HG02840 (cell line): ENCODE measurements around the gene KCNAB2.
"Not testable (repeated sequence)": the region's sequence is repeated elsewhere in the genome, so short reads cannot be mapped to it uniquely, and the experiment has no call there.

ENCODE experiments used
- ATAC-seq: cut with Tn5 transposase; IDR thresholded peaks from one replicate; pipeline ENCODE4 v1.9.1; 2021; ENCODE audit warnings: mild to moderate bottlenecking, moderate library complexity, moderate number of reproducible peaks; ENCODE audit not compliant: unreplicated experiment, low FRiP score

The KCNAB2 gene

DNA sequence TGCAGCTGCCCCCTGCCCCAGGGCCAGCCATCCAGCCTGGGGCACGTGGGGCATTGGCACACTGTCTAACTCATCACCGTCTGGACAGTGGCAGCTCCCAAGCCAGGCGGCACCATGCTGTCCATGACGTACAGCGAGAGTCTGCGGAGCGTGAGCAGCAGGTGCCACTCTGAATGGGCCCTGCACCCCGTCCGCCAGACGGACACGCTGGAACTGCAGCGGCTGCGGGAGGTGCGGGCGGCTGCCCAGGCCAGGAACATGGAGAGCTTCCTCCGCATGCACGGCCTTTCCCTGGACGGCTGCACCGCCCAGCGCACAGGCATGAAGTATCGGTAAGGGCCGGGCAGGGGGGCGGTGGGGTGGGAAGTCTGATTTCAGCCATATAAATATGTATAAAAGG, 5.7 kb downstream of the KCNAB2 start:
- ATAC-seq, result no peak

DNA sequence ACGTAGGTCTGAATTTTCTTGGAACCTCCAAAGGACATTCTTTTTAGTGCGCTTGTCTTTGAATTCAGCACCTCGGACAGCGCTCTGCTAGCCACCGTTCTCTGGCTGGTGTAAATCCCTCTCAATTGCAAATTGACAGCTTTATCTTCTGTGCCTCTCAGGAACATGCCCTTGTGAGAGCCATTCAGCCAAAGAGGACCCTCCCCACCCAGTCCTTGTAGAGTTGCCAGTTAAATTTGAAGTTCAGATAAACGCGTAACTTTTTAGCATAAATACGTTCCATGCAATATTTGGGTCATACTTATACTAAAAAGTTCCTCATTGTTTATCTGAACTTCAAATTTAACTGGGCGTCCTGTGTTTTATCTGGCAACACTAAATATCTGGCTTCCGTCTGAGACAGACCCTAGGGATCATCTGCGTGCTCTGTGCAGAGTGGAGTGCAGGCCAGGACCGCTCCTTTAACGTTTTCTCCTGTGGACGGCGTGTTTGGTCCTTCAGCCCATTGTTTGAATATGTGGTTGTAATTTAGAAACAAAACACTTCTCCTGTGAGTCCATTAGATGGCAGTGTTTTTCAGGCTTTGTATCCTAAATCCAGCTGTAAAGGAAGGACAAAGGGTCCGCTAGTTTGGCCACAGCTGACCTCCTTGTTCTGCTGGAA, 7.0 kb downstream of the KCNAB2 start:
- ATAC-seq, result no peak

DNA sequence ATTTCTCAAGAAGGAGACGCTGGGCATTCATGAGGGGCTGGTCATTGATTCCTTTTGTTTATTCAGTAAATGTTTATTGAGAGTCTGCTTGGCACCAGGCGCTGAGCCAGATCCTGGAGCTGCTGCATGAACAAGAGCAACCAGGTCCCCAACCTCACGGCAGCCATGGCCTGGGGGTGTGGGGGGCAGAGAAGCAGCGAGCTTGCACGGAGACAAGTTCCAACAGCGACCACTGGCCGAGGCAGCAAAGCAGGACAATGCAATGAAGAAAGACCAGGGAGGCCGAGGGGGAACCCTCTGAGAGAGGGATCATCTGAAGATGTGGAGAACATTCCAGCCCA, 7.5 kb downstream of the KCNAB2 start:
- no peak for ATAC-seq

DNA sequence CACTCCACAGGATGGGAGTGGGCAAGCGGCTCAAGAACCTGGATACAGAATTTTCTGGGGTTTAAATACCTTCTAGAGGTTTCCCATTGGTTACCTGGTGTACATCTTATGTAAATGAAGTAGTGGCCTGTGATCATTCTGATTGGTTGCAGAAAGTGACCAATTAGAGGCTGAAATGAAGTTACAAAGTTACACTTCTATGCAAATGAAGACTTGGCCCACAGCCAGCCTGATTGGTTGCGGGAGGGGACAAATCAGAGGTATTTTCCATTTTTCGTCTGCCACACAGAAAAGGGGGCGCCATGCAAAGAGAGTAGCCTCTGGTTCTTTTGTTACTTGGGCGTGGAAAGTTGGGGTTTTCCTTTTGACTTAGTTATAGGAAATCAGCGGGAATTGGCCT, 8.9 kb downstream of the KCNAB2 start:
- ATAC-seq, result no peak

DNA sequence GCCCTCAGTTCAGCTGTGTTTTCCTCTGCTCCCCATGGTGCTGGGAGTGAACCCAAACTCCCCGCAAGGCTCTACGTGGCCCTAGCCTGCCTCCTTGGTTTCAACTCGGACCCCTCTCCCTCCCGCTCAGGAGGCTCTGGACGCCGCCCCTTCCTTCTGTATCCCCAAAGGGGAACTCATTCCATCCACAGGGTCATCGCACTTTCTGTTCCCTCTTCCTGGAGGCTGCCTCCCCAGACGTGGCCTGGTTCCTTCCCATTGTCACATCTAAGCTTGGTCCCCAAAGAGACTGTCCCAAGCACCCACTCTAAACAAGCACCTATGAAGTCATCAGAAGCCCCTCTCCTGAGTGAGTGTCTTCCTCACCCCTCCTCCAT, 10.9 kb downstream of the KCNAB2 start:
- ATAC-seq, result no peak

DNA sequence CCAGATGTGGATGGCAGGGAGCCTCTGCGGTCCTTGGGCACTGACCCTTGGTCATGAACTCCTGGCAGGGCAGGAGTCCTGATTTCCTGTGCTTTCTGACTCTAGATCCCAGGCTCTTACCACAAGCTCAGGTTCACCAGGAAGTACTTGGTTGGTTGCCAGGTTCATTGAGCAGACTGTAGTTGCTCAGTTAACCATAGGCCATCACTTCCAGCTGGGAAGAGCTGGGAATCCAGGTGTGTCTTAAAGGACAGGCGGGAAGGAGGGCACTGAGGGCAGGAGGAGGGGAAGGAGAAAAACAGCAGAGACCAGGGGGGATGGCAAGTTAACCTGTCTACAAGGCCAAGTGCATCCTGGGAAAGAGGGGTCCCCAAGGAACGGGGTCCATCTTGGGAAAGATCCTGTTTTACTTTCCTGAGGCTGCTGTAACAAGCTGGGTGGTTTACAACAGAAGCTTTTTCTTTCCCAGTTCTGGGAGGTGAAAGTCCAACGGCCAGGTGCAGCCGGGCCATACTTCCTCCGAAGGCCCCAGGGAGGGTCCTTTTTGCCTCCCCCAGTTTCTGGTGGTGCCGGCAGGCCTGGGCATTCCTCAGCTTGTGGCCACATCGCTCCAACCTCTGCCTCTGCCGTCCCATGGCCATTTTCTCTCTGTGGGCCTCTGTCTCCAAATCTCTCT, 11.6 kb downstream of the KCNAB2 start:
- no peak for ATAC-seq

DNA sequence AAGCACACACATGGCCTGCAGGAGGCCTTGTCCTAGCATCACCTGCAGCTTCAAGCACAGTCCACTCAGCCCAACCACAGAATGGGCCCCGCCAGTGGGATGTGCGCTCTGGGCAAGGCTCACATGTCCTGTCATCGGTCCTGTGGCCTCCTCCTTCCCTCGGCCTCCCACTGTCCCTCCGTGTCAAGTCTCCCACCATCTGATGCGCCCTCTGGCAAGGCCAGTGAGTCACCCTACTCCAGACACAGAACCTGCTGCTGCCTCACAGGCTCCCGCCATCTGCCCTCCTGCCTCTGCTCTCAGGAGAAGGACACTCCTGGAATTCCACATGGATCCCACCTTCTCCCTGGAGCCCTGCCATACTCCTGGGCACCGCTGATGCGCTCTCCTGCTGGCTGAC, 14.2 kb downstream of the KCNAB2 start:
- ATAC-seq, result no peak

DNA sequence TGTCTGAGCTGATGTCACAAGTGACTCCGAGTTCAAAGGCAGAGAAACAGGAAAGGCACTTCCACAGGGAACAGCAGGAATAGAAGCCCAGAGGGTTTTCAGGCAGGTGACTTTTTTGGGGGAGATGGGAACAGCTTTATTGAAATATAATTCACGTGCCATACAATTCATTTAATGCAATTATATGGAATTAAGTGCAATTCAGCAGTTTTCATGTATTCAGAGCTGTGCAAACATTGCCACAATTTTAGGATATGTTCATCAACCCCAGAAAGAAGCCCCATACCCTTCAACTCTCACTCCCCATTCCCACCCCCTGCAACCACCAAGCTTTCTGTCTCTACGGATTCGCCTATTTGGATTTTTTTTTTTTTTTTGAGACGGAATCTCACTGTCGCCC, 17.0 kb downstream of the KCNAB2 start:
- no peak for ATAC-seq

DNA sequence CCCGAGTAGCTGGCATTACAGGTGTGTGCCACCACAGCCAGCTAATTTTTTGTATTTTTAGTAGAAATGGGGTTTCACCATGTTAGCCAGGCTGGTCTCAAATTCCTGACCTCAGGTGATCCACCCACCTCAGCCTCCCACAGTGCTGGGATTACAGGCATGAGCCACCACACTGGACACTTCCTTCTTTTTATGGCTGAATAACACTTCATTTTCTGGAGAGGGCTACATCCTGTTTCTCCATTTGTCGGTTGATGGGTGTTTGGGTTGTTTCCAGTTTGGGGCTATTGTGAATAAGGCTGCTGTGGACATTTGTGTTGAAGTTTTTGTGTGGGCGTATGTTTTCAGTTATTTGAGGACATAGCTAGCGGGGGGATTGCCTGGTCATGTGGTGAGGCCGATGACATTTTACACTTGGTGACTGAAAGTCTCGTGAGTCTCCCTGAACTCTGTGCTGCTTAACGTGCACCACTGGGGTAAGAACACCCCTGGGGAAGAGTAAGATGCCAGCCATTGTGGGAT, 17.9 kb downstream of the KCNAB2 start:
- not testable (repeated sequence) for ATAC-seq

DNA sequence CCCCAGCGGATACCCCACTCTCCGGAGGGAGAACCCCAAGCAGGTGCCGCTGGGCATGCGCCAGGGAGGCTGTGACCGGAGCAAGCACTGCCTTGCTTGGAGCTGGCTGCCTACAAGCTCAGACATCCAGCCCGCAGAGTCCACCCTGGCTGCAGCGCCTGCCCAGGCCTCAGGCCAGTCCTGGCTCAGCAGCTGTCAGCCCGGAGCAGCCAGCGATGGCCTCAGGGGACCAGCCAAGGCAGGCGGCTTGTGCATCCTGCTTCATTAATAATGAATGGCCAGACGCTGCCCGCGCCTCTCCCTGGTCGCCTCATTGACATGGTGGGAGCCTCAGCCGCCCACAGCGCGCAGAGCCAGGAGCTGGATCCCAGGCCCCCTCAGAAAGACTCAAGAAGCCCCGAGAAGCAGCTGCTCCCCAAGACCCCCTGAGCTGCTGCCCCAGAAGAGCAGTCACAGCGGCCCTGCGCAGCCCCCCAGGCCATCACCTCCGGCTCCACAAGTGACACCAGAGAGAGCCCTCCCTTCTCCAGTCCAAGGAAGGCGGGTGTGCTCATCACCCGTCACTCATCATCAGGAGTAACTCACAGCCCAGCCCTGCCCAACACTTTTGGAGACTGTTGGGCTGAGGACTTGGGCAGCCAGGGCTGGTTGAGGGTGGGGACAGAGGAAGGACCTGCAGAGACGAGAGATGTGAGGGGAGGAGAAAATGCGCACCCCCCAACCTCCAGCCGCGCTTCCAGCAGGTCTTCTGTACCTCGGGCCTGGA, 19.6 kb downstream of the KCNAB2 start:
- ATAC-seq, result no peak

DNA sequence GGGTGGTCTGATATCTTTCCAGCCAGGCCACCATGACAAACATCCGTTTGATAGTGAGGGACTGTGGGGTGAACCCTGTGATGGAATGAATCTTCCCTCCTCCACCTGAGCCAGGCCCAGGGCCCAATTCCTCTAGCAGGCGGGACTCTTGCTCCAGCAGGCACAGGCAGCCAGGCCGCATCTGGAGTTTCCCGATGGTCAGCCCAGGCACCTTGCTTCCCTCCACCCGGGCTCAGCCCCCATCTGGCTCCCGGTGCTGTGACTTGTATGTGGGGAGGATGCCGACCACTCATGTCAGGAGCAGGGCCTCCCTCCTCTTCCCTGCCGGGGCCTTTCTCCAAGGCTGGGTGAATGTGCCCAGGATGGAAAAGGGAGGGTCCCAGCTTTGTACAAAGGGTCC, 21.0 kb downstream of the KCNAB2 start:
- ATAC-seq, result no peak

DNA sequence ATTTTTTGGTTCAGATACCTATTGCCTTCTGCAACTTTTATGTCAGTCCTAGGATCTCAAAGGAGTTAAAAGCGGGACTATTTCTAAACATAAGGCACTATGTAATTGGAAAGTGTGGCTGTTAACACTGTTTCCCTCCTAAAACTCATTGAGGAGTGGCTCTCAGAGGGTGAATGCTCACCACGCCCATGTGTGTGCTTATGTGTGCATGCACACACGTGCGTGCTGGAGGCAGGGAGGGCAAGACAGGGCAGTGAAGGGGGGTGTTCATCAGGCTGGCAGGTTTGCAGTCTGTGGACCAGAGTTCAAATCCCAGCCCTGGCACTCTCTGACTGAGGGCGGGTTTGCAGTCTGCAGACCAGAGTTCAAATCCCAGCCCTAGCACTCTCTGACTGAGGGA, 22.4 kb downstream of the KCNAB2 start:
- ATAC-seq, result no peak

DNA sequence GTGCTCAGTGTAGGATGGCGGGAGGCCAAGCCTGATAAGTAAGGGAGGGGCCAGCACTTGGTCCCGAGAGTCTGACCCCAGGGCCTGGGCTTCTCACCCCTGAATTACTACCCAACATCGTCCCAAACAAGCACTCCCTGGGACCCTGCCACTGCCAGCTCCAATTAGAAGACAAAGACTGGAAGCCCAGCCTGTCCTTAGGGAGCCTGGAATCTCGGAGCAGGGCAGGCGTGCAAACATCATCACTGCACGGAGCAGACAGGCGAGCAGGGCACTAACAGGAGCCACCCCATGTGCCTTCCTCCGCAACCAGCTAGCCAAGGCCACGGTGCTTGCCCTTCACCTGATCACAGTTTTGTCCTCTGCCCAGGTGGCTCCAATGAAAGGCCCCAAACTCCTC, 23.2 kb downstream of the KCNAB2 start:
- no peak for ATAC-seq

DNA sequence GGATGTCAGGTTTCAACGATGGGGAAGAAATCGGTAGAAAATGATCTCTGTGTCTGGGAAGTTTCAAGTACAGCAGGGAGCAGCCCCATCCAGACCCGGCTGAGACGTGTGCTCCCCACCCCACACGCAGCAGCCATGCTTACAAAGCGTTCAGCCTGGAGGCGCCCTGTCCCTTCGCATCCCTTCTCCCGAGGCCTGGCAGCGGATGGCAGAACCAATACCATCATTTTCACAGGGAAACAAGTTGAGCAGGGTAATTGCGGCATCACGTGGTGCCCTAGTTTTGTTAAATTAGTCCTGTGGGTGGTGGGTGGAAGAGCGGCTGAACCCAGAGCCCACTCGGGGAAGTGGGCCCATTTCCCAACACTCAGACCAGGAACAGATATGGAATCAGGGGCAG, 23.9 kb downstream of the KCNAB2 start:
- ATAC-seq, result no peak

DNA sequence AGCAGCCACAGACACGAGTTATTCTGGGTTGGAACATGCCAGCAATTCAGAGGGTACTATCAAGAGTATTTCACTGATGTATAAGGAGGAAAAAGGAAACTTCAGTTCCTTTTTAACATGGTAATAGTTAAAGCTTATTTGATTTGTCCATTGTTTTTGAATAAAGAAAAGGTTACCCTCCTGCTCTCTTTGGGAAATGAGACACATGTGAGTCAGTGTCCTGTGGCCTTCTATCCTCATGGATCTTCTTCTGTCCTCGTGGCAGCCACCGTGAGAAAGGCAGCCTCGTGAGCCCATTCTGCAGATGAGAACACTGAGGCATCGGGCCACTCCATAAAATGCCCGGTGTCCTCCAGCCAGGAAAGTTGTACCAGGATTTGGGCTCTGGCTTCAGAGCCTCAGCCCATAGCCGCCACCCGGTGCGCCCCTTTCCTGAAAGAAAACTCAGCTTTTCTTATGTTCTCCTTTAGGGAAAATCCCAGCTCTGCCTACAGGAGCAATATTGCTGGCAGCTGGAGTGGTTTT, 24.8 kb downstream of the KCNAB2 start:
- ATAC-seq, result no peak

DNA sequence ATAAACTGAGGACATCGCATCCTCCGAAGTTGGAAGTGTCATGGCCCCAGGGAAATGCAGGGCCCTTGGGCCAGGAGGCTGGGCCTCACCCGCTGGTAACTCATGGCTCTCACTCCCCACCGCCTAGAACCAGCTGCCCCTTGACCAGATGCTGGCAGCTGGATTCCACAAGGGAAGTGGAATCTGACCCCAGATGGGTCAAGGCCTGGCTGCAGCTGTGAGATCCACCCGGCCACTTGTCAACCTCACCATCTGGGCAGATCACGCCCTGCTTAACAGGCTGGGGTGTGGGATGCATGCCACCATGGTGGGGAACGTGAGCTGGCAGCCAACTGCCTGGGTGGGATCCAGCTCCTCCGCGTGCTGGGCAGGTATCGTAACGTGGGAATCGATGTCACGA, 25.5 kb downstream of the KCNAB2 start:
- no peak for ATAC-seq

DNA sequence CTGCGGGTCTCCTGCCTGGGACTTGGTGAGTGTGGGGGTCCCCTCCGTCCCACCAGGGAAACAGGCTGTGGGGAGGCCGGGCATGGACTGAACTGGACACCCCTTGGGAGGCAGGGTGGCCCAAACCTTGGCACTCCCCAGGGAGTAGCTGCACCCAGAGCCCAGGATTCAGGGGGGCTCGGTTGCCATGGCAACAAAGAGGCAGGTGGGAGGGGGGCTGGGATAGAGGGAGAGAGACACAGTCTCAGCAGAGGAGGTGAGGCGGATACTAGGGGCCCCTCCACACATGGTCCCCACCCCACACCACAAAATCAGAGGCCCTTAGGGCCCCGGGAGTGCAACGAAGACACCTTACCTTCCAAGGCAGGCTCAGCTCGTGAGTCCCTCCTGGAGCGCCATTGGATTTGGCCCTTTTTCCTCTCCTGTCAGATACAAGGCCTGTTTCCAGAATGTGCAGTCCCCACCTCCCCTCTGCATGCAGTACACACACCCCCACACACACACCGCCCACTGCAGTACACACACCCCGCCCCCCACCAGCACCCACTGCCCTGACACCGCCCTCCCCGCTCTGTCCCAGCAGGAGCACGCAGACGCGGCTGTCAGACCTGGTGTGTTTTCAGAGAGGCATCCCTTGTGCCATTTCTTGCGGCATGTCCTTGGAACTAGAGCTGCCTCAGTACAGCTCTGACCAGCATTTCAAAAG, 27.2 kb downstream of the KCNAB2 start:
- no peak for ATAC-seq

DNA sequence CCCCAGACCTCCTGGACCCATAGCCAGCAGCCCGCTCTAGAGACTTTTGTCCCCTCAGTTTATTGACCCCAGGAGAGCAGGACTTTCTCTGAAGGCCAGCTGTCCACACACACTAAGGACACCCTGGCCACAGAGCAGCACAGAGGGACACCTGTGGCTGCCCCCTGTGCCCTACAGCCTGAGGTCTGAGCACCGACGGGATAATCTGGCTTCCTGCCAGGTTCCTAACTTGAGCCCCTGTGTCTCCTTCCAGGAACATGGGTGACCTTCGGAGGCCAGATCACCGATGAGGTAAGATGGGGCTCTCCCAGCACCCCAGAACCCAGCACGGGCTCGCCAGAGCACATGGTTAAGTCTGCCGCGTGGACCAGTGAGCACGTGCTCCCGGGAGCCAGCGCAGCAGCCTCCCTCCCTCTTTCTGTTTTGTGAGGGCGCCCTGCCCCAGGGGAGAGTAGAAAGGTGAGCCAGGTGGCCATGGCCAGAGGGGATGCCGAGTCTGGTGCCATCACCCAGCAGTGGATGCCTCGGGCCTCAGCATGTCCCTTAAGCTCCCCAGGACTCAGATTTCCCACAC, 27.9 kb downstream of the KCNAB2 start:
- no peak for ATAC-seq

DNA sequence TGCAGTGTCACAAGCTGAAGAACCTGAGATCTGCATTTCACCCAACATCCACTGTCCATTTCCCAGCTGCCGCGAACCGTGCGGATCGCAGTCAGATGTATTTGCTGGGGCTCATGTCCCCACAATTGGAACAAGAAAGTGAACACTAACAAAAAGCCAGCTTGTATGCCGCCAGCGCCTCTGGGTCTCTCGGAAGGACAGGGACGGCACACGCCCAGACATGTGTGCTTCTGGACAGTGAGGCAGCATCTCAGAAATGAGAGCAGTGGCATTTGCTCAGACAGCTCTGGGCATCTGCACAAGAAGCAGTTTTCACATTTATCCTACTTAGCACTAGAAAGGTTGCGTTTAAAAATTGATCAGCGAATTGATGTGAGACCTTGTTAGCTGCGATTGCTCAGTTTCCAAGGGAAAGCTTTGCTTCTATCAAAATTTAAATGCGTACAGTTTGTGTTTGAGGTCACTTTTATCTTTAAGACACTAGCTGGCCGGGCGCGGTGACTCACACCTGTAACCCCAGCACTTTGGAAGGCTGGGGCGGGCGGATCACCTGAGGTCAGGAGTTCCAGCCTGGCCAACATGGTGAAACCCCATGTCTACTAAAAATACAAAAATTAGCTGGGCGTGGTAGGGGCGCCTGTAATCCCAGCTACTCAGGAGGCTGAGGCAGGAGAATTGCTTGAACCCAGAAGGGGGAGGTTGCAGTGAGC, 28.7 kb downstream of the KCNAB2 start:
- ATAC-seq, result no peak

DNA sequence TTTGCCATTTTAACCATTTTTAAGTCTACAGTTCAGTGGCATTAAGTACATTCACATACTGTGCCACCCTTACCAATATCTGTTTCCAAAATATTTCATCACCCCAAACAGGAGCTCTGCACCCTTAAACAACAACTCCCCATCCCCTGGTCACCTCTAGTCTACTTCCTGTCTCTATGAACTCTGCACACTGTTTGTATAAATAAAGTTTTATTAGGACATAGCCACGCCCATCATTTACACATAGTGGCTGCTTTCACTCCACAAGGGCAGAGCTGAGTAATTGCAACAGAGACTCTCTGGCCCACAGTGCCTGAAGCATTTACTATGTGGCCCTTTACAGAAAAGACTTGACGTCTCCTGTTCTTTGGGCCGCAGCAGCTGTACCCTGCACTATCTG, 30.1 kb downstream of the KCNAB2 start:
- no peak for ATAC-seq
